ENCODE measurements around the gene C5orf46. TPM values are rescaled to one million over a fixed set of nuclear protein-coding genes. Genes with fewer than 3 reads are reported as not detected.

Gene C5orf46
- total and polyA plus RNA-seq, 9 donors, result not detected

DNA sequence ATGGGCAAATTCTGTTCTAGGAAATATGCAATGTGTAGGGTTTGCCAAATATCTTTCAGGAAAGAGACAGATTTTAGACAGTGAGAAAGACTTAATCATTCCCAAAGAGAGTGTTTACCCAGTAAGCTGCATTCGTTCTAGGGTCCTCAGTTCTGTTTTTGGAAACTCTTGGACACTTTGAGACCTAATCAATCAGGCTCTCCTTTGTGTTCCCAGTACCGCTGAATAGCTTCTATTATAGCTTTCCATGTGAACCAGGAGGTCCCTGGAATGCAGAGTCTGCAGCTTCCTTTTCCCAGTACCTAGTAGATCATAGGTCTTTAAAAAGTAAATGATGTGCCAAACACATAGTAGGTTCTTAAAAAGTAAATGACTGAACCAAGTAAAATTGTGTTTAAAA lies 63.5 kb downstream of the C5orf46 start:
- no peak overlapping the region for H3K4me3 ChIP-seq
- H3K9me3 ChIP-seq, result no peaks in the 10 kb centered on the region
- no peaks in the 10 kb centered on the region for H3K27me3 ChIP-seq
- H3K36me3 ChIP-seq, result no peaks in the 10 kb centered on the region
- no peak for TF ChIP-seq POLR2A (IDR thresholded peaks at IDR 0.05)
- TF ChIP-seq, protein P1, sequence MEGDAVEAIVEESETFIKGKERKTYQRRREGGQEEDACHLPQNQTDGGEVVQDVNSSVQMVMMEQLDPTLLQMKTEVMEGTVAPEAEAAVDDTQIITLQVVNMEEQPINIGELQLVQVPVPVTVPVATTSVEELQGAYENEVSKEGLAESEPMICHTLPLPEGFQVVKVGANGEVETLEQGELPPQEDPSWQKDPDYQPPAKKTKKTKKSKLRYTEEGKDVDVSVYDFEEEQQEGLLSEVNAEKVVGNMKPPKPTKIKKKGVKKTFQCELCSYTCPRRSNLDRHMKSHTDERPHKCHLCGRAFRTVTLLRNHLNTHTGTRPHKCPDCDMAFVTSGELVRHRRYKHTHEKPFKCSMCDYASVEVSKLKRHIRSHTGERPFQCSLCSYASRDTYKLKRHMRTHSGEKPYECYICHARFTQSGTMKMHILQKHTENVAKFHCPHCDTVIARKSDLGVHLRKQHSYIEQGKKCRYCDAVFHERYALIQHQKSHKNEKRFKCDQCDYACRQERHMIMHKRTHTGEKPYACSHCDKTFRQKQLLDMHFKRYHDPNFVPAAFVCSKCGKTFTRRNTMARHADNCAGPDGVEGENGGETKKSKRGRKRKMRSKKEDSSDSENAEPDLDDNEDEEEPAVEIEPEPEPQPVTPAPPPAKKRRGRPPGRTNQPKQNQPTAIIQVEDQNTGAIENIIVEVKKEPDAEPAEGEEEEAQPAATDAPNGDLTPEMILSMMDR (IDR thresholded peaks at IDR 0.05), result no peak
- TF ChIP-seq EP300 (IDR thresholded peaks at IDR 0.05), result no peak
- intact Hi-C loops (cut with DNase I), result no loop called here
- WGBS, 3 donors, result 53 to 68% (median 59%) methylated on average over 2 of the region's 2 CpGs
- no peak overlapping the region for H3K27ac ChIP-seq
- no peaks in the 10 kb centered on the region for H3K4me1 ChIP-seq (ENCODE audit: insufficient read depth)
- no peak for DNase-seq

Other genes starting within 250 kb of the C5orf46 start
- gene JAKMIP2, start 123.8 kb downstream of the C5orf46 start, total RNA-seq, result 1 to 10 TPM in 1 of 7 donors, under 1 TPM in 6; 0.10 to 1.2 (median 0.24) TPM
- 1 to 10 TPM in 1 of 2 donors, under 1 TPM in 1; 0.18 to 7.0 TPM for gene JAKMIP2, start 123.8 kb downstream of the C5orf46 start, polyA plus RNA-seq
- 10 to 100 TPM in 2 of 7 donors, not detected in 5; 13.1 to 24.2 TPM for gene SPINK1, start 74.9 kb downstream of the C5orf46 start, total RNA-seq
- not detected for gene SPINK1, start 74.9 kb downstream of the C5orf46 start, polyA plus RNA-seq
- gene SCGB3A2, start 27.8 kb downstream of the C5orf46 start, total RNA-seq, result under 1 TPM in 2 of 7 donors, not detected in 5; 0.47 to 0.79 TPM
- gene SCGB3A2, start 27.8 kb downstream of the C5orf46 start, polyA plus RNA-seq, result under 1 TPM in 1 of 2 donors, not detected in 1; 0.36 TPM
- 1 to 10 TPM in 2 of 7 donors, under 1 TPM in 4, not detected in 1; 0.12 to 4.5 (median 0.55) TPM for gene SPINK5, start 157.4 kb upstream of the C5orf46 start, total RNA-seq
- gene SPINK5, start 157.4 kb upstream of the C5orf46 start, polyA plus RNA-seq, result under 1 TPM; 0.17 to 0.90 TPM